H1 (cell line): ENCODE data around the gene ABCD1. TPM values are rescaled to one million over a fixed set of nuclear protein-coding genes. Genes with fewer than 3 reads are reported as not detected.

Experiments
- ATF2 ChIP-seq: IDR thresholded peaks from 2 replicates; pipeline ENCODE4 v1.6.1; 2012; ENCODE audit warnings: low read length, inconsistent platforms
- CHD2 ChIP-seq: IDR thresholded peaks from 2 replicates; pipeline ENCODE4 v1.6.1; 2012; ENCODE audit warnings: low read length, improper control_type of control experiment
- TEAD4 ChIP-seq: IDR thresholded peaks from 2 replicates; pipeline ENCODE4 v1.6.1; 2012; ENCODE audit warnings: low read depth, low read length, inconsistent platforms, mixed read lengths
- polyA plus RNA-seq, 7 experiments: library from polyadenylated mRNA; depleted of rRNA in 3 of 7; stranded (reverse) in 5 of 7; unstranded in 2 of 7; fragments of >200 nt in 5 of 7; fragments of 200-250 nt in 2 of 7; gene quantifications; 1 replicate in 5 of 7; 2 replicates in 1 of 7; 4 replicates in 1 of 7; pipeline versions ENCODE4 v1.2.1 to v1.2.3, GENCODE V29; 2011 to 2013; ENCODE audit warnings: missing spikeins in 2 of 7, mixed read lengths in 2 of 7
- total RNA-seq: library from RNA; stranded (reverse); fragmentation: NEBNext Ultra II Directional; extraction: Animal tissue kit (Norgen Biotek cat#: 25700); gene quantifications from 2 replicates; pipeline ENCODE4 v1.2.1, GENCODE V29; 2021

ABCD1 gene
- total and polyA plus RNA-seq, 2 of the 8 experiments (the other 6 are each of a cell fraction or from before 2014, with no cell fraction given): 3.1 to 6.6 TPM

DNA sequence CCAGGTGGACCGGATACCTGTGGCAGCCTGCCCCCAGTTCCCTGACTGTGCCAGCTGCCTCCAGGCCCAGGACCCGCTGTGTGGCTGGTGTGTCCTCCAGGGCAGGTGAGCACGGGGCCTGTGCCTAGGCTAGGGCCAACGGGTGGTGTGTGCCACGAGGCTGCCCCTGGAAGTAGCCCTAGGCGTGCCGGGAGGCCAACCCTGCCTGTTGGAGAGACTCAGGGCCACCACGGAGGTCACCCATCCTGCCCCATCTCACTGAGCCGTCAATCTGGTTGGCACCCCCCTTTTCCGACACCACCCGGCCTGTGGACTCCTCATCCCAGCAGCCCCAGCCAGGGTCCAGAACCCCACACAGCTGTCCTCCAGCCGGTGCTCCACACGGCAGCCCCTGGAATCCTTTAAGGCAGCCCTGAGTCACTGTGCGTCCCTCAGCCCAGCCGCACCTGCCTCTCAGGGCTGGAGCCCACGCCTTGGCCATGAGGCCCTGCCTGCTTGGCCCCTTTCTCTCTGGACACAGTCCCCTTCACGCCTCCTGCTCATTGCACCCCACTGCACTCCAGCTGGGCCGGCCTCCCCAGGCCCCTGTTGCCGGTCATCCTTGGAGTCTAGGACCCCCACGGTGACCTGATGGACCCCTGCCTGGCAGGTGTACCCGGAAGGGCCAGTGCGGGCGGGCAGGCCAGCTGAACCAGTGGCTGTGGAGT is 44.7 kb downstream of the ABCD1 start (continued):
- TF ChIP-seq ATF2 (no peak), TEAD4 (no peak), CHD2 (no peak)
